HUES6 (cell line): Measurements from ENCODE around the gene HTR1B.
A peak's percentile ranks its signal among the peaks of the same experiment; 100 is the strongest.

Source experiments
- H3K27ac ChIP-seq: 2 replicates; pipeline ENCODE4 v1.7.0; 2013; ENCODE audit warnings: low read depth, mild to moderate bottlenecking, low read length, inconsistent platforms
- H3K27me3 ChIP-seq: 2 replicates; pipeline ENCODE4 v1.6.1; 2013; ENCODE audit warnings: low read length; ENCODE audit not compliant: control insufficient read depth, insufficient read depth
- H3K36me3 ChIP-seq: 2 replicates; pipeline ENCODE4 v1.6.1; 2013; ENCODE audit warnings: low read length; ENCODE audit not compliant: control insufficient read depth, insufficient read depth
- H3K4me1 ChIP-seq: 2 replicates; pipeline ENCODE4 v1.6.1; 2013; ENCODE audit warnings: low read length; ENCODE audit not compliant: control insufficient read depth, insufficient read depth
- H3K4me3 ChIP-seq: 2 replicates; pipeline ENCODE4 v1.5.1; 2013; ENCODE audit warnings: low read depth, low read length
- H3K9ac ChIP-seq: one replicate; pipeline ENCODE4 v1.6.1; 2013; ENCODE audit warnings: mild to moderate bottlenecking, low read length
- H3K9me3 ChIP-seq: 2 replicates; pipeline ENCODE4 v1.6.1; 2013; ENCODE audit warnings: low read depth, low read length; ENCODE audit not compliant: control insufficient read depth, insufficient read depth

The HTR1B gene

GRCh38 chr6:77463308-77463860 lies at the start of gene HTR1B:
Gene HTR1B, minus strand, starts transcription at chr6:77463491. Its CDS starts 88 bp downstream, at chr6:77463403.
- H3K27ac ChIP-seq = no peak within 1 kb of the TSS
- H3K4me3 ChIP-seq = peak within 1 kb of the TSS; percentile 92
- no peaks in the 10 kb centered on the region for H3K36me3 ChIP-seq
- H3K4me1 ChIP-seq = peaks cover 21% of the 10 kb centered on the region
- H3K27me3 ChIP-seq = peaks cover 68% of the 10 kb centered on the region
- H3K9ac ChIP-seq = peak within 1 kb of the TSS; percentile 47
- no peaks in the 10 kb centered on the region for H3K9me3 ChIP-seq

GRCh38 chr6:77512554-77512953 lies 49.3 kb upstream of the HTR1B start:
- Histone ChIP-seq H3K27ac (no peak overlapping the region), H3K9me3 (peaks cover 35% of the 10 kb centered on the region), H3K27me3 (no peaks in the 10 kb centered on the region), H3K4me1 (no peaks in the 10 kb centered on the region), H3K36me3 (no peaks in the 10 kb centered on the region), H3K9ac (no peak overlapping the region), H3K4me3 (no peak overlapping the region)

- no peaks in the 10 kb centered on the region for H3K27me3 ChIP-seq
- no peak overlapping the region for H3K27ac ChIP-seq
Measured at GRCh38 chr6:77511860-77512259, 48.6 kb upstream of the HTR1B start.

GRCh38 chr6:77502981-77503380 lies 39.7 kb upstream of the HTR1B start:
- Histone ChIP-seq H3K27me3 (no peaks in the 10 kb centered on the region), H3K4me3 (no peak overlapping the region)

More at GRCh38 chr6:77511860-77512259, 48.6 kb upstream of the HTR1B start:
- H3K9ac ChIP-seq = no peak overlapping the region
- no peaks in the 10 kb centered on the region for H3K36me3 ChIP-seq
- H3K4me3 ChIP-seq = no peak overlapping the region
- H3K9me3 ChIP-seq = peaks cover 35% of the 10 kb centered on the region
- H3K4me1 ChIP-seq = no peaks in the 10 kb centered on the region

GRCh38 chr6:77492530-77492929 lies 29.2 kb upstream of the HTR1B start:
- Histone ChIP-seq H3K36me3 (no peaks in the 10 kb centered on the region), H3K4me1 (no peaks in the 10 kb centered on the region), H3K9me3 (no peaks in the 10 kb centered on the region), H3K9ac (no peak overlapping the region), H3K27me3 (no peaks in the 10 kb centered on the region), H3K27ac (no peak overlapping the region), H3K4me3 (no peak overlapping the region)

More at GRCh38 chr6:77502981-77503380, 39.7 kb upstream of the HTR1B start:
- H3K27ac ChIP-seq = no peak overlapping the region
- H3K9me3 ChIP-seq = no peaks in the 10 kb centered on the region
- no peaks in the 10 kb centered on the region for H3K36me3 ChIP-seq
- H3K9ac ChIP-seq = no peak overlapping the region
- no peaks in the 10 kb centered on the region for H3K4me1 ChIP-seq

GRCh38 chr6:77487808-77488425 lies 24.6 kb upstream of the HTR1B start:
- Histone ChIP-seq H3K27ac (no peak overlapping the region), H3K9me3 (no peaks in the 10 kb centered on the region), H3K27me3 (no peaks in the 10 kb centered on the region), H3K4me1 (no peaks in the 10 kb centered on the region), H3K4me3 (no peak overlapping the region), H3K36me3 (no peaks in the 10 kb centered on the region), H3K9ac (no peak overlapping the region)

GRCh38 chr6:77482981-77483380 lies 19.7 kb upstream of the HTR1B start:
- peaks cover 5% of the 10 kb centered on the region; the same call in 1 of the 2 replicates for H3K4me1 ChIP-seq
- no peak overlapping the region for H3K9ac ChIP-seq
- no peaks in the 10 kb centered on the region for H3K36me3 ChIP-seq
- no peak overlapping the region for H3K4me3 ChIP-seq
- no peak overlapping the region for H3K27ac ChIP-seq
- no peaks in the 10 kb centered on the region for H3K27me3 ChIP-seq
- no peaks in the 10 kb centered on the region for H3K9me3 ChIP-seq

- H3K9ac ChIP-seq = no peak overlapping the region
Measured at GRCh38 chr6:77474973-77475372, 11.7 kb upstream of the HTR1B start.

GRCh38 chr6:77474286-77474956 lies 11.1 kb upstream of the HTR1B start:
- Histone ChIP-seq H3K36me3 (no peaks in the 10 kb centered on the region), H3K4me1 (peaks cover 7% of the 10 kb centered on the region), H3K4me3 (no peak overlapping the region), H3K9ac (no peak overlapping the region), H3K27me3 (no peaks in the 10 kb centered on the region), H3K9me3 (peaks cover 4% of the 10 kb centered on the region; the same call in 1 of the 2 replicates), H3K27ac (no peak overlapping the region)

More at GRCh38 chr6:77474973-77475372, 11.7 kb upstream of the HTR1B start:
- peaks cover 4% of the 10 kb centered on the region; the same call in 1 of the 2 replicates for H3K9me3 ChIP-seq
- H3K4me1 ChIP-seq = peaks cover 7% of the 10 kb centered on the region
- no peak overlapping the region for H3K27ac ChIP-seq
- no peaks in the 10 kb centered on the region for H3K36me3 ChIP-seq
- H3K4me3 ChIP-seq = no peak overlapping the region
- H3K27me3 ChIP-seq = no peaks in the 10 kb centered on the region

- H3K9me3 ChIP-seq = peaks cover 4% of the 10 kb centered on the region; the same call in 1 of the 2 replicates
- no peaks in the 10 kb centered on the region for H3K36me3 ChIP-seq
- peaks cover 24% of the 10 kb centered on the region for H3K27me3 ChIP-seq
- H3K9ac ChIP-seq = no peak overlapping the region
- H3K27ac ChIP-seq = no peak overlapping the region
- no peak overlapping the region for H3K4me3 ChIP-seq
- H3K4me1 ChIP-seq = peaks cover 6% of the 10 kb centered on the region; the same call in 1 of the 2 replicates
Measured at GRCh38 chr6:77470983-77471382, 7.7 kb upstream of the HTR1B start.

- H3K9me3 ChIP-seq = no peaks in the 10 kb centered on the region
- peaks cover 44% of the 10 kb centered on the region for H3K27me3 ChIP-seq
- no peak overlapping the region for H3K9ac ChIP-seq
- peaks cover 13% of the 10 kb centered on the region for H3K4me1 ChIP-seq
- H3K36me3 ChIP-seq = no peaks in the 10 kb centered on the region
- no peak overlapping the region for H3K4me3 ChIP-seq
- H3K27ac ChIP-seq = no peak overlapping the region
Measured at GRCh38 chr6:77468939-77469338, 5.6 kb upstream of the HTR1B start.
